Measurements from ENCODE around the gene AP2B1.

The AP2B1 gene

GRCh38 chr17:35768797-35769196 lies 181.7 kb downstream of the AP2B1 start:
- no peak for DNase-seq (ENCODE audit: low read depth in 1 of 2, low spot score in 1 of 2)

DNA sequence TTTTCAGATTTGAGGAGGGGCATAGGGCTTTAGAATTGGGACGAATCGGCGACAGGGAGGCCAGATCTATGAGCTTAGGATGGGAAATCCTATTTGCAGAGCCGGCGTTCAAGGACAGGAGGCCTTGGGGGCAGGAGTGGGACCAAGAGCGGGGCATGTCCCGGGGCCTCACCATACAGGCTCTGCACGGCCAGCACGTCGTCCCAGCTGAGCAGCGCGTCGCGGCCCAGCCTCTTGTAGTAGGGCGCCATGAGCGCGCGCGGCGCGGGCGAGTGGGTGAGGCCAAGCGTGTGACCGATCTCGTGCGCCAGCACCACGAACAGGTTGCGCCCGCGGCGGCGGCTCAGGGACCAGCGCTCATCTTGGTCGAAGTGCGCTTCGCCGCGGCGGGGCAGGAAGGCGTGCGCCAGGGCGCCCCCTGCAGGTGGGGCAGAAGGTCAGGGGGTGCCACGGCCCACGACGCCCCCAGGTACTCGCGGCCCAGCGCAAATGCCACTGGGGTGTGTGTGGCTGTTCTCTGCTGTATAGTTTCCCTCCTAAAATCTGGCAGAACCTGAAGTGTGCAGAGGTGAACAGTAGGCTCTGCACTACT lies 182.9 kb downstream of the AP2B1 start:
- DNase-seq (ENCODE audit: low read depth in 1 of 2, low spot score in 1 of 2), result no peak

DNA sequence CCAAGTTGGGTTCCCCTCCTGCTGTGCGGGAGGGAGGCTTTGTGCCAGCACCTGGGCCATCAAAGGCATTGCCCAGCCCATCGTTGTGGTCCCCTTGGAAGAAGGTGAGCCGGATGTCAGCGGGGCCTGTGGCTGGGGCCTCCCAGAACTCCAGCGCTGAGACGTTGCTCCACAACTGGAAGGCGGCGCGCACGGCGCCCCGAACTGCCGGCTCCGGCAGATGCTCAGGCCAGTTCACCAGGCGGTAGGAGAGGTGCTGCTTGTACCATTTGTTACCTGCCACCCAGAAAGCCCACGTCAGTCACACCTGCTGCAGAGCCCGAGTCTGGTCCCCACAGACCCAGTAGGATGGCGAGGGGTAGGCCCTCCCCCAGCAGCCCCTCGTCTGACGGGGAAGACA lies 186.0 kb downstream of the AP2B1 start:
- no peak for DNase-seq (ENCODE audit: low read depth in 1 of 2, low spot score in 1 of 2)

DNA sequence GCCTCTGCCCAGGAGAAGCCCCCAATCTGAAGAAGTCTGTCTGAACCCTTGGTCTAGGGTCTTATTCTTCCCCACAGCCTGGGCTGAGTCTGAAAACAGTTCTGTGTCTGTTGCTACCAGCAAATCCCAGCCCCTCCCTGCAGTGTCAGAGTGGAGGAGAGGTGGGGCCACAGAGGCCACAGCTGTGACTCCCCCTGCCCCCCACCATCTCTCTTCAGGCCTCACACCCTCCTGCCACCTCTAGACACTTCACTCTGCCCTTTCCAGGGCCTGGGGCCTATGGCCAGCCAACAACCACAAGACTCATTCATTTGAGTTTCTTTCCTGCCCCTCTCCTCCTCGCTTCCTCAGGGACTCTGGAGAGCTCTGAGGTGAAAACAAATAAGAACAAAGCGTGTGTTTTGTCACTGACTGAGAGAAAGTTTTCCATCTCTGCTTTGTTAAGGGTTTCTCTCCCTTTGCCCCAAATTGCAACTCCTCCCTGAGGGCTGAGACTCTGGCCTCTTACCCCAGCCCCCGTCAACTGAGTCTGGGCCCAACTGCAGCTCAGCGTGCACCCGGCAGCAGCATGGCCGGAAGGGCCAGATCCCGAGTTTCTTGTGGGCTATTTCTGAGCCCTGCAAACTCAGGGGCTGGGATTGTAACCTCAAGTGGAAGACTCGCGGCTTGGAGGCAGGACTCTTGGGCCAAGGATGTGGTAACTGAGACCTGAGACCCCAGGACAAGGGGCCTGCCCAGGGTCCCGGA lies 186.7 kb downstream of the AP2B1 start:
- no peak for DNase-seq (ENCODE audit: low read depth in 1 of 2, low spot score in 1 of 2)

DNA sequence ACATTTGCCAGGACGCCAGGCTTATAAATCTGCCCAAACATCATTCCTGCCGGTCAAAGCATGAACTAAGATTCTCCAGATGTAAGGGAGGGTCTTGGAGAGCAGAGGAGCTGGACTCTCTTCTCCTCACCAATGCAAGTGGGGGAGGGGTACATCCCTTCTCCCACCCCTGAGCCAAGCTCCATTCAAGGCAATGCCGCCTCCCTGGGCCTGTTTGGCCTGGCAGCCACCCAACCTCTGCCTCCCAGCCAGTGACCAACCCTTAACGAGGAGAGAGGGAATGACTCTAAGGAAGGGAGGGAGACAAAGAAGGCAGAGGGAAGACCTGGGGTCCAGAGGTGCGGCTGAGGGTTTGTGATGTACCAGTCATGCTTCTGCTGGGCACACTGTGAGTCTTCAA lies 187.4 kb downstream of the AP2B1 start:
- DNase-seq (ENCODE audit: low read depth in 1 of 2, low spot score in 1 of 2), result no peak

DNA sequence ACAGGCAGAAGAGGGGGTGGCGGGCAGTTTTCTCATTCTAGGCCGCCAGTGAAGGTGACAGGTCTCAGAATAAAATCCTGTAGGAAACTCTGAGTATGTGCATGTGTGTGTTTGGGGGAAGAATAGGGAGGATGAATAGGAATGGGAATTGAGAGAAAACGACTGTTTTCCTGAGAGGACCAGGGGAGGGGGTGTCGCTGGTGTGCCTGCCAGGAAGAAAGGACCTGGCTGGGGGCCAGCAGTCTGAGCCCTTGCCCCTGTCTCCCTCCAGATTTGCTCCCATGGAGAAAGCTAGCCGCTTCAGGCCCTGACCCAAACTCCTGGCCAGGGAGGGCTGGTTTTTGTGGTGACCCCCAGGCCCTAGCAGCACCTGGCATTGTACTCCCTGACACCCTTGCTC lies 187.9 kb downstream of the AP2B1 start:
- no peak for DNase-seq (ENCODE audit: low read depth in 1 of 2, low spot score in 1 of 2)

DNA sequence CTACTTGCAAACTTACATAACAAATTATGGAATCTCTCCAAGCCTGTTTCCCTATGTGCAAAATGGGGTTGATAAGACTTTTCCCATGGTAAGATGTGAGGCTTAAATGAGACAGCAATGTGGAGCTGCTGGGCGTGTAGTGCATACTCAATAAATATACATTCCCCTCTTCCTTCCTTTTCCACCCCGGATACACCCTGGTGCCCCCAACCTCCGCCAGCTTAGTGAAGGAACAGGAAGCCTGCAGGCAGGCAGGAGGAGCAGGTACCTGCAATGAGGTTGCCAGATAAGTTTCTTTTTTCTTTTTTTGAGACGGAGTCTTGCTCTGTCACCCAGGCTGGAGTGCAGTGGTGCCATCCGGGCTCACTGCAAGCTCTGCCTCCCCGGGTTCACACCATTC lies 188.5 kb downstream of the AP2B1 start:
- DNase-seq (ENCODE audit: low read depth in 1 of 2, low spot score in 1 of 2), result no peak
